D721Med (cell line): Measurements from ENCODE around the gene ZFP57.

Experiments
- DNase-seq: peaks from one replicate; pipeline ENCODE4 v3.0.0; 2011; ENCODE audit warnings: low spot score; ENCODE audit not compliant: insufficient read length
- FAIRE-seq: peaks from 2 replicates; lab custom pipeline; 2011; peaks lifted over from hg19 to GRCh38; lab: Jason Lieb, UNC
- CTCF ChIP-seq: IDR thresholded peaks from 2 replicates; pipeline ENCODE4 v1.5.1; 2012; ENCODE audit warnings: mild to moderate bottlenecking, control low read depth; ENCODE audit not compliant: insufficient read depth; ENCODE audit errors: missing control alignments

The ZFP57 gene

DNA sequence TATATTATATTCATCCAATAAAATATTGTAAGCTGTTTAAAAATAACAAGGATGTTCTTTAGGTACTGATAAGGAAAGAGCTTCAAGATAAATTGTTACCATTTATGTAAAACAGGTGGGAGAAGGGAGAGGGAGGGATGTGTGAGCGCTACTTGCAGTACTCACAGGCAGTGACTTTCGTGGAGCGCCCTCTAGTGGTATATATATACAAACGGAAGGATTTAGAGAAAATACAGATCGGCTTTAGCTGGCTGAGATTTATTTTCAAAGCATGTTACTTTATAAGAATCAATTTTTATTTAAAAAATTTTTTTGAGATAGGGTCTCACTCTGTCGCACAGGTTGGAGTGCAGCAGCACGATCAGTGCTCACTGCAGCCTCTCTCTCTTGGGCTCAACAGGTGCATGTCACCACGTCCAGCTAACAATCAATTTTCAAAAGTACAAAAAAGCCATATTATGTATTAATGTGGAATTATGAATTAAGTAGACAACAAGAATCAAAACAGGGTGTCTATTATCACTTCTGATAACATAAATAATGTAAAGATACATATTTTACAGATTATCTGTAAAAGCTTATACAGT lies 27.4 kb downstream of the ZFP57 start:
- TF ChIP-seq CTCF: peak; percentile 71
- no peak for DNase-seq
- FAIRE-seq: no peak

- DNase-seq: no peak
- no peak for FAIRE-seq
- no peak for TF ChIP-seq CTCF
These were observed 28.8 kb downstream of the ZFP57 start for GRCh38 chr6:29652198-29652584.

DNA sequence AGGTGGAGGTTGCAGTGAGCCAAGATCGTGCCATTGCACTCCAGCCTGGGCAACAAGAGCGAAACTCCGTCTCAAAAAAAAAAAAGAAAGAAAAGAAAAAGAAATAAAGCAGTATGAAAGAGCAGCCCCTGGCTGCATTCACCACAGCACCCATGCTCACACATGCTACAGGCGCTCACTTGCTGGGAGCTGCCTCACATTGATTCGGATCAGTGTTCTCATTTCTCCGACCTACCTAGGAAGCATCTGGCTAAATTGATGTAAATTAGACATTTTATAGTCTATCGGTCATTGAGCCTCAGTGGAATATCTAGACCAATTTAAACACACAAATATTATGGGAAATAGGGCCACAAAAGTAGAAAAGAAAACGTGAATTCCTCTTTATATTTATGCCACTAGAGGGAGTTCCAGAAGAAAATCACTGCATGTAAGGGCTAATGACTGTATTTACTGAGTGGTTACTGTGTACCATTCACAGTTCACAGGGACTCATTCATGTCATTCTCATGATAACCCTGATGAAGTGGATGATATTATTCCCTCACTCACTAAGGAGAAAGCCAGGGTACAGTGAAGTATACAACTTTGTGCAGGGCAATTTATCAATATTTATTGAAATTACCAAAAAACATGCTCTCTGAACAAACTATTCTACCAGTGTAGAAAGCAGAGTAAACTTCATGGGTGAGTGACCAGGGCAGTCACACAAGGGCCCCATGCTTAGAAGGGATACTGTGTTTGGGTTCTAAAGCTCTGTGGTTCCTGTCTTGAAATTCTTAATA lies 29.3 kb downstream of the ZFP57 start:
- peak; percentile 54 for TF ChIP-seq CTCF

GRCh38 chr6:29649701-29650673 lies 31.0 kb downstream of the ZFP57 start:
- FAIRE-seq (no peak), DNase-seq (peak; percentile 91)
- TF ChIP-seq CTCF: peak; percentile 93

More for the DNA sequence above, 29.3 kb downstream of the ZFP57 start:
- FAIRE-seq: no peak
- no peak for DNase-seq

DNA sequence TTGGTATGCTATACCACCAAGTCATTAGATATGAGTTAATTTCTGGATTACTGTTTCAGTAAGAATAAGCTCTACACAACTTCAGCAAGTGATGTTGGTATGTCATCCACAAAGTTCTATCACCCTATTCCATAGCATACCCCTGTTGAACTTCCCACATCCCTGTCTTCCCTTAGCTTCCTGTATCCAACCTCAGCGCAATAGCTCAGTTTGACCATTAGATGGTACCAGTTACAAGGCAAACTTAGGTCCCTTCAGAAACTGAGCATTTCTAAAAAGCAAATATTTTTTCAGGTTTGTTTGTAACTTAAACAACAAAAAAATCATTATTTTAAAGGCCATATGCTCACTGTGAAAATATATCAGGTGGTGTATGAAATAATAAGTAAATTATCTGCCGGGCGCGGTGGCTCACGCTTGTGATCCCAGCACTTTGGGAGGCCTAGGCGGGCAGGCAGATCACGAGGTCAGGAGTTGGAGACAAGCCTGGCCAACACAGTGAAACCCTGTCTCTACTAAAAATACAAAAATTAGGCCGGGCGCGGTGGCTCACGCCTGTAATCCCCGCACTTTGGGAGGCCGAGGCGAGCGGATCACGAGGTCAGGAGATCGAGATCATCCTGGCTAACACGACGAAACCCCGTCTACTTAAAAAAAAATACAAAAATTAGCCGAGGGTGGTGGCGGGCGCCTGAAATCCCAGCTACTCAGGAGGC lies 32.9 kb downstream of the ZFP57 start:
- TF ChIP-seq CTCF: peak; percentile 59
- no peak for FAIRE-seq
- no peak for DNase-seq

DNA sequence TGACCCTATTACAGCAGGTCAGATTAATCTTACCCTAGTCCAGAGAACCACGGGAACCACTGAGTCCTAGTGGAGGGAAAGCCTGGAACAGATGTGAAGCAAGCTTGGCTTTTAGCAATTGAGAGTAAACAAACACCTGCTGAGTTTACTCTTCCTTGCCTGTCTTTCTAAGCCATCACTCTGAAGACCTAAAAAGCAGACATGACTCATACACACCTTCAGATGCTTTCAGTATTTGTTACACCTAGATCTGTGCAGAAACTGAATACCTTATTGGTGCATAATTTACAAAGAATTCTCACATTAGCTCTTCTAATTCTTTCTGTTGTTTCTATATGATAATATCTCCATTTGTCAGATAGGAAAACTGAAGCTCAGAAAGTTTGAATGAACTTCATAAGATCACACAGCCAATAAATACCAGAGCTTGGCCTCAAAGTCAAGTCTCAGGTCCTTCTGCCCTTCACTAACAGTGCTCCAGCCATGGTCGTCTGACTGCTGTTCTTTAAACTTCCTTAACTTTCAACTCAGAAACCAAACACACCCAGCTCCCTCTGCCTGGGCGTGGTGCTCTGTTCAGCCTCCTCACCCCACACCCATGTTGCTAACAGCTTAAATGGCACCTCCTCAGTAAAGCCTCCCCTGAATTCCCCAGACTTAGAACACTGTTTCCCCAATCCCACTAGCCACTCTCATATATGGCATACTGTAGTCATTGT lies 39.4 kb downstream of the ZFP57 start:
- DNase-seq (no peak), FAIRE-seq (no peak)
- TF ChIP-seq CTCF: no peak
